ENCODE data around the gene VSX2. TPM values are rescaled to one million over a fixed set of nuclear protein-coding genes. Genes with fewer than 3 reads are reported as not detected.

VSX2 gene
- total RNA-seq, 1 experiment from 2014 or later, result not detected

GRCh38 chr14:74257078-74257940 is 18.1 kb downstream of the VSX2 start:
- TF ChIP-seq CTCF (conservative IDR thresholded peaks at IDR 0.05; ENCODE audit: low read depth, low read length), result peak; percentile 84
- no peak for TF ChIP-seq EZH2phosphoT487 (IDR thresholded peaks at IDR 0.05; ENCODE audit: borderline replicate concordance, low read length)
- peak overlapping the region; percentile 97 for H3K4me2 ChIP-seq (ENCODE audit: low read length)
- H3K36me3 ChIP-seq (ENCODE audit: low read depth, low read length), result no peaks in the 10 kb centered on the region
- H4K20me1 ChIP-seq (ENCODE audit: low read length), result no peaks in the 10 kb centered on the region
- H3K4me3 ChIP-seq (ENCODE audit: low read length), result peak overlapping the region; percentile 80
- H3K4me1 ChIP-seq (ENCODE audit: insufficient read depth, low read length), result no peaks in the 10 kb centered on the region
- no peaks in the 10 kb centered on the region for H3F3A ChIP-seq (ENCODE audit: low read length, unreplicated experiment)
- 0 out of 2 replicates have a peak overlapping the region, but pooled peaks have one; percentile 9 for H3K9ac ChIP-seq (ENCODE audit: low read length)
- H3K9me3 ChIP-seq (ENCODE audit: low read length), result no peaks in the 10 kb centered on the region
- peak; percentile 61 for DNase-seq
- BruUV-seq (replicated peaks), result no TSS peak
- ChIA-PET CTCF (interaction anchor here (0.6 to 1.0 kb wide), 4 partner anchors 48 to 949 kb away, joined by 3 to 5 read pairs (median 4); no protein-coding TSS in a partner anchor), POLR2A (ENCODE audit: unreplicated experiment) (no interaction called here)
- peak overlapping the region; percentile 95 for H2AFZ ChIP-seq (ENCODE audit: low read length)
- intact Hi-C loops (cut with micrococcal nuclease), result no loop called here
- H3K27ac ChIP-seq (ENCODE audit: low read length), result no peak overlapping the region
- ATAC-seq, result peak; percentile 87
- peaks cover 9% of the 10 kb centered on the region for H3K27me3 ChIP-seq (ENCODE audit: low read length)
- H3K9me2 ChIP-seq (replicated peaks; ENCODE audit: low read length), result no peaks in the 10 kb centered on the region
- no peaks in the 10 kb centered on the region for H3K79me2 ChIP-seq (ENCODE audit: low read length)

DNA sequence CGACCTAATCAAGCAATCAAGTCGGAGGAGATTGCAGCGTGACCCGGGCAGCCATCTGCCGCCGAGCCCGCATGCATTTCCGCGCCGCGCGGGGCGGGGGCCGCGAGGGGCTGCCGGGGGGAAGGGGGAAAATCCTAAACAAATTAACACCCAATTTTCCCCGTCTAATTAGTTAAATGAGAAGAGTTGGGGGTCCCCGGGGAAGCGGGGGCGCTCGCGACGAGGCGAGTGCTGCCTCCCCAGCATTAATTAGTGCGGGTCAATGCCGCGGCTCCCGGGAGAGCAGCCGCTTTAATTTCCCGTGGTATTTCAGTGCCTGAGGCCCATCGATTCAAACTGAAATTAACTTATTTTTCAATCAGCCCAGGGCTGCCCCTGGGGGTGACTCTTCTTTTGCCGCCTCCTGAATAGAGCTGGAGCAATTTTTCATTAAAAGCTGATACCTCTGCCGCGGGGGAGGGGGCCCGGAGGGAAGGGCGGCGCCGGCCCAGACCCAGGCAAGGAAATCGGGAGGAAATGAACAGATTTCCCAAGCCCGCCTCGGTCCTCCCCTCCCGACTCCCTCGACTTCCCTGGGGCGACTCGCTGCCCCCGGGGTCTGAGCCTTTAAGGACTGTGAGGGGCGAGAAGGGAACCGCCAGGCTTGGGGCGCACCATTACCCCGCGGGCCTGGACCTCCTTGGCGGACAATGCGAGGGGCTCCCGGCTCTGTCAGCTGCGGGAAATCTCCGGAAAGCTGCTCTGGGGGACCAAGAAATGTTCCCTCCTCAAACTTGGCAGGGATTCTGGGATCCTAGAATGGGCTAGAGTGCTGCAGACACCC is 18.9 kb downstream of the VSX2 start:
- no peaks in the 10 kb centered on the region for H4K20me1 ChIP-seq (ENCODE audit: low read length)
- ChIA-PET CTCF (interaction anchor here (0.6 to 1.0 kb wide), 6 partner anchors 48 to 950 kb away, joined by 3 to 7 read pairs (median 4); no protein-coding TSS in a partner anchor), POLR2A (ENCODE audit: unreplicated experiment) (no interaction called here)
- peaks cover 9% of the 10 kb centered on the region for H3K27me3 ChIP-seq (ENCODE audit: low read length)
- H3K79me2 ChIP-seq (ENCODE audit: low read length), result no peaks in the 10 kb centered on the region
- no peaks in the 10 kb centered on the region for H3K4me1 ChIP-seq (ENCODE audit: insufficient read depth, low read length)
- DNase-seq (no peak), ATAC-seq (peak; percentile 7; the same call in 1 of the 2 replicates)
- H3K9me3 ChIP-seq (ENCODE audit: low read length), result no peaks in the 10 kb centered on the region
- no TSS peak for BruUV-seq (replicated peaks)
- H2AFZ ChIP-seq (ENCODE audit: low read length), result peak overlapping the region; percentile 95
- no peaks in the 10 kb centered on the region for H3F3A ChIP-seq (ENCODE audit: low read length, unreplicated experiment)
- 0 out of 2 replicates have a peak overlapping the region, but pooled peaks have one; percentile 9 for H3K9ac ChIP-seq (ENCODE audit: low read length)
- no peaks in the 10 kb centered on the region for H3K36me3 ChIP-seq (ENCODE audit: low read depth, low read length)
- peak overlapping the region; percentile 97 for H3K4me2 ChIP-seq (ENCODE audit: low read length)
- H3K27ac ChIP-seq (ENCODE audit: low read length), result no peak overlapping the region
- no peaks in the 10 kb centered on the region for H3K9me2 ChIP-seq (replicated peaks; ENCODE audit: low read length)
- intact Hi-C loops (cut with micrococcal nuclease), result no loop called here
- TF ChIP-seq CTCF (conservative IDR thresholded peaks at IDR 0.05; ENCODE audit: low read depth, low read length) (no peak), EZH2 (IDR thresholded peaks at IDR 0.05; ENCODE audit: low read length, unreplicated experiment) (no peak), EZH2phosphoT487 (IDR thresholded peaks at IDR 0.05; ENCODE audit: borderline replicate concordance, low read length) (no peak)
- peak overlapping the region; percentile 80 for H3K4me3 ChIP-seq (ENCODE audit: low read length)

Data from PC-3 (cell line).